Fibroblast of the aortic adventitia (primary cell): ENCODE results near the gene LENG1. TPM values are rescaled to one million over a fixed set of nuclear protein-coding genes. Genes with fewer than 3 reads are reported as not detected.
"Not testable (repeated sequence)": the region's sequence is repeated elsewhere in the genome, so short reads cannot be mapped to it uniquely, and the experiment has no call there.

ENCODE experiments used
- DNase-seq: peaks from one replicate; pipeline ENCODE4 v3.0.0-alpha.2; 2010; ENCODE audit warnings: low read depth
- H3K4me3 ChIP-seq: 2 replicates; pipeline ENCODE4 v1.5.1; 2011; ENCODE audit warnings: low read depth, mild to moderate bottlenecking, control low read depth, low read length, moderate library complexity
- total RNA-seq: library from RNA; depleted of rRNA; stranded (reverse); fragments of >200 nt; gene quantifications from 2 replicates; pipeline ENCODE4 v1.2.3, GENCODE V29; 2012; ENCODE audit warnings: low replicate concordance
- TF ChIP-seq, protein P1 (sequence below): IDR thresholded peaks from 2 replicates; pipeline ENCODE4 v1.5.1; 2011; ENCODE audit warnings: mild to moderate bottlenecking, low read length, control low read depth, inconsistent platforms; ENCODE audit not compliant: insufficient read depth

Gene LENG1
- total RNA-seq, 1 donor = 4.4 TPM

GRCh38 chr19:54188215-54188871 is 28.8 kb upstream of the LENG1 start:
- H3K4me3 ChIP-seq = peak overlapping the region; percentile 79
- peak; percentile 56 for DNase-seq
- TF ChIP-seq, protein P1, sequence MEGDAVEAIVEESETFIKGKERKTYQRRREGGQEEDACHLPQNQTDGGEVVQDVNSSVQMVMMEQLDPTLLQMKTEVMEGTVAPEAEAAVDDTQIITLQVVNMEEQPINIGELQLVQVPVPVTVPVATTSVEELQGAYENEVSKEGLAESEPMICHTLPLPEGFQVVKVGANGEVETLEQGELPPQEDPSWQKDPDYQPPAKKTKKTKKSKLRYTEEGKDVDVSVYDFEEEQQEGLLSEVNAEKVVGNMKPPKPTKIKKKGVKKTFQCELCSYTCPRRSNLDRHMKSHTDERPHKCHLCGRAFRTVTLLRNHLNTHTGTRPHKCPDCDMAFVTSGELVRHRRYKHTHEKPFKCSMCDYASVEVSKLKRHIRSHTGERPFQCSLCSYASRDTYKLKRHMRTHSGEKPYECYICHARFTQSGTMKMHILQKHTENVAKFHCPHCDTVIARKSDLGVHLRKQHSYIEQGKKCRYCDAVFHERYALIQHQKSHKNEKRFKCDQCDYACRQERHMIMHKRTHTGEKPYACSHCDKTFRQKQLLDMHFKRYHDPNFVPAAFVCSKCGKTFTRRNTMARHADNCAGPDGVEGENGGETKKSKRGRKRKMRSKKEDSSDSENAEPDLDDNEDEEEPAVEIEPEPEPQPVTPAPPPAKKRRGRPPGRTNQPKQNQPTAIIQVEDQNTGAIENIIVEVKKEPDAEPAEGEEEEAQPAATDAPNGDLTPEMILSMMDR = no peak

- TF ChIP-seq, protein P1 = no peak
- DNase-seq = no peak
- H3K4me3 ChIP-seq = no peak overlapping the region
Measured at GRCh38 chr19:54186934-54187381, 27.4 kb upstream of the LENG1 start.

DNA sequence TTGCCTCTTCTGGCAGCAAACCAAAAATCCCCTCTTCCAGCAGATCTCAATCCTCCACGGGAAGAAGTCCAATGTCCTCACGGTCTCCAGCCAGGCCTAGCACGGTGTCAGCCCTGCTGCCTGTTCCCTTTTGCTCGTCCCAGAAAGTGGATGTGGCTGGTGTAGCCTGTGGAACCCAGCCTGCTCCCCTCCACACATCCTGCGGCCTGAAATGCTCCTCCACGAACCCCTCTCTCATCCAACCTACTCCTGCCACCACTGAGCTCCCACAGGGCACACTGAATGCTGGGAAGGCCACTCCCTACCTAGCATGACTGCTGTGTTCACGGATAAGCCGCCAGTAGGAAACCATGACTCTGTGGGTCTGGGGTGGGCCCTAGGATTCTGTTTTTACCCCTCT is 26.8 kb upstream of the LENG1 start:
- TF ChIP-seq, protein P1 = no peak
- no peak for DNase-seq
- H3K4me3 ChIP-seq = no peak overlapping the region

- TF ChIP-seq, protein P1 = no peak
- no peak overlapping the region for H3K4me3 ChIP-seq
- no peak for DNase-seq
Measured at GRCh38 chr19:54183431-54183830, 23.9 kb upstream of the LENG1 start.

DNA sequence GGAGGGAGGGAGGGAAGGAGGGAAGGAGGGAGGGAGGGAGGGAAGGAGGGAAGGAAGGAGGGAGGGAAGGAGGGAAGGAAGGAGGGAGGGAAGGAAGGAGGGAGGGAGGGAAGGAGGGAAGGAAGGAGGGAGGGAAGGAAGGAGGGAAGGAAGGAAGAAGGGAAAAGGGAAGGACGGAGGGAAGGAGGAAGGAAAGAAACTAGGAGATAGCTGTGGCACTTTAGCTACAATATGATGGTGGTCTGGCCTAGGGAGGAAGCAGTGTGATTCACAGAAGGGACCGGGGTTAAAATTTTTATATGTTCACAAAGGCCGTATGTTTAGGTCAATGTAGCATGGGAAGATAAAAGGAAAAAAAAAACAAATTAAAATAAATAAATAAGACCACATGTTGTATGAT is 22.4 kb upstream of the LENG1 start:
- H3K4me3 ChIP-seq, DNase-seq: not testable (repeated sequence)

- no peak overlapping the region for H3K4me3 ChIP-seq
- TF ChIP-seq, protein P1 = no peak
- no peak for DNase-seq
Measured at GRCh38 chr19:54180691-54181091, 21.2 kb upstream of the LENG1 start.

- no peak overlapping the region for H3K4me3 ChIP-seq
- peak; percentile 35 for DNase-seq
- TF ChIP-seq, protein P1 = peak; percentile 21
Measured at GRCh38 chr19:54179921-54180461, 20.5 kb upstream of the LENG1 start.
